ENCODE measurements around the gene MMP14. TPM values are rescaled to one million over a fixed set of nuclear protein-coding genes. Genes with fewer than 3 reads are reported as not detected.
"Not testable (repeated sequence)": the region's sequence is repeated elsewhere in the genome, so short reads cannot be mapped to it uniquely, and the experiment has no call there.

Gene MMP14
- 187 TPM for total RNA-seq

- Histone ChIP-seq H3K27ac (peak within 1 kb of the TSS; percentile 96), H3K4me1 (peaks cover 43% of the 10 kb centered on the region), H3K4me3 (peak within 1 kb of the TSS; percentile 77 to 96), H3K27me3 (no peaks in the 10 kb centered on the region), H3K9me3 (no peaks in the 10 kb centered on the region), H3K36me3 (peaks cover 0 to 17% of the 10 kb centered on the region in 2 donors)
- no peak for DNase-seq (ENCODE audit: extremely low spot score in 2 of 2)
- intact Hi-C loops (cut with DNase I): loop anchor here (1.0 kb wide), 1 partner anchor 12 kb away; no protein-coding TSS in a partner anchor
- TF ChIP-seq, protein P1, sequence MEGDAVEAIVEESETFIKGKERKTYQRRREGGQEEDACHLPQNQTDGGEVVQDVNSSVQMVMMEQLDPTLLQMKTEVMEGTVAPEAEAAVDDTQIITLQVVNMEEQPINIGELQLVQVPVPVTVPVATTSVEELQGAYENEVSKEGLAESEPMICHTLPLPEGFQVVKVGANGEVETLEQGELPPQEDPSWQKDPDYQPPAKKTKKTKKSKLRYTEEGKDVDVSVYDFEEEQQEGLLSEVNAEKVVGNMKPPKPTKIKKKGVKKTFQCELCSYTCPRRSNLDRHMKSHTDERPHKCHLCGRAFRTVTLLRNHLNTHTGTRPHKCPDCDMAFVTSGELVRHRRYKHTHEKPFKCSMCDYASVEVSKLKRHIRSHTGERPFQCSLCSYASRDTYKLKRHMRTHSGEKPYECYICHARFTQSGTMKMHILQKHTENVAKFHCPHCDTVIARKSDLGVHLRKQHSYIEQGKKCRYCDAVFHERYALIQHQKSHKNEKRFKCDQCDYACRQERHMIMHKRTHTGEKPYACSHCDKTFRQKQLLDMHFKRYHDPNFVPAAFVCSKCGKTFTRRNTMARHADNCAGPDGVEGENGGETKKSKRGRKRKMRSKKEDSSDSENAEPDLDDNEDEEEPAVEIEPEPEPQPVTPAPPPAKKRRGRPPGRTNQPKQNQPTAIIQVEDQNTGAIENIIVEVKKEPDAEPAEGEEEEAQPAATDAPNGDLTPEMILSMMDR (IDR thresholded peaks at IDR 0.05): peak; percentile 4 to 52 (median 28)
- TF ChIP-seq POLR2A (IDR thresholded peaks at IDR 0.05): peak in 1 of 2 donors; percentile 90
- TF ChIP-seq POLR2AphosphoS5 (IDR thresholded peaks at IDR 0.05; ENCODE audit: insufficient read depth in 1 of 2, low read depth in 1 of 2): peak; percentile 84 to 85
Observed at GRCh38 chr14:22836301-22837113, at the start of gene MMP14. MMP14 (plus strand) TSS chr14:22836585; CDS start chr14:22836818, 233 bp downstream.

DNA sequence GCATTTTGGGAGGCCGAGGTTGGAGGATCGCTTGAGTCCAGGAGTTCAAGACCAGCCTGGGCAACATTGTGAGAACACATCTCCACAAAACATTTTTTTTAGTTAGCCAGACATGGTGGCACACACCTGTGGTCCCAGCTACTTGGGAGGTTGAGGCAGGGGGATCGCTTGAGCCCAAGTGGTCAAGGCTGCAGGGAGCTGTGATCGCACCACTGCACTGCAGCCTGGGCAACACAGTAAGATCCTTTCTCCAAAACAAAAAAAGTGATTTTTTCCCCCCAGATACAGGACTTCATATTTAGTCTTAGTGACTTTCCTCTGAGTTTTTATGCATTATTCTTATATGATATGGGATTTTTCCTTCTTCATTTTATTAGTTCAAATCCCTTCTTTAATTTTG is 49.7 kb upstream of the MMP14 start:
- TF ChIP-seq, protein P1 (IDR thresholded peaks at IDR 0.05): no peak
- TF ChIP-seq POLR2A (IDR thresholded peaks at IDR 0.05) (no peak), POLR2AphosphoS5 (IDR thresholded peaks at IDR 0.05; ENCODE audit: insufficient read depth in 1 of 2, low read depth in 1 of 2) (no peak)
- Histone ChIP-seq H3K27ac (no peak overlapping the region), H3K9me3 (no peaks in the 10 kb centered on the region), H3K4me1 (no peaks in the 10 kb centered on the region), H3K36me3 (no peaks in the 10 kb centered on the region), H3K4me3 (no peak overlapping the region), H3K27me3 (no peaks in the 10 kb centered on the region)
- no peak for DNase-seq (ENCODE audit: extremely low spot score in 2 of 2)
- intact Hi-C loops (cut with DNase I): no loop called here

DNA sequence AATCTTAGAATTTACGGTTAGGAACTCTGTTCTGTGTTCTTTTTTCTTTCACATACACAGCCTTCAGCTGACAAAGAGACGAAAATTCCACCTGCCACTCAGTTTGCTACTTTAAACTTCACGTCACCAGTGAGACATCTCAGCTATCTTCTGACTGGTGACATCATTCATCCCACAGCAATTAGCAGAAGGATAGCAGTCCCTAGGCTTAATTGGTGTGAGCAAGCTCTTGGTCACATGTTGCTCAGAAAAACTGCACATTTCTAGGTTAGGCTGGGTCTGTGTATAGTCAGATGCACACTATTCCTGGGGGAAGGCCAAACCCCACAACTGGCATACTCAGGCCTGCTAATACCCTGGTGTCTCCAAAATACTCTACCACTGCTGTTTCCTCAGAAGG is 45.1 kb upstream of the MMP14 start:
- intact Hi-C loops (cut with DNase I): no loop called here
- DNase-seq (ENCODE audit: extremely low spot score in 2 of 2): no peak
- Histone ChIP-seq H3K4me1 (no peaks in the 10 kb centered on the region), H3K36me3 (no peaks in the 10 kb centered on the region), H3K27ac (no peak overlapping the region), H3K9me3 (no peaks in the 10 kb centered on the region), H3K27me3 (no peaks in the 10 kb centered on the region), H3K4me3 (no peak overlapping the region)
- TF ChIP-seq POLR2A (IDR thresholded peaks at IDR 0.05): no peak
- TF ChIP-seq, protein P1 (IDR thresholded peaks at IDR 0.05): no peak
- no peak for TF ChIP-seq POLR2AphosphoS5 (IDR thresholded peaks at IDR 0.05; ENCODE audit: insufficient read depth in 1 of 2, low read depth in 1 of 2)

DNA sequence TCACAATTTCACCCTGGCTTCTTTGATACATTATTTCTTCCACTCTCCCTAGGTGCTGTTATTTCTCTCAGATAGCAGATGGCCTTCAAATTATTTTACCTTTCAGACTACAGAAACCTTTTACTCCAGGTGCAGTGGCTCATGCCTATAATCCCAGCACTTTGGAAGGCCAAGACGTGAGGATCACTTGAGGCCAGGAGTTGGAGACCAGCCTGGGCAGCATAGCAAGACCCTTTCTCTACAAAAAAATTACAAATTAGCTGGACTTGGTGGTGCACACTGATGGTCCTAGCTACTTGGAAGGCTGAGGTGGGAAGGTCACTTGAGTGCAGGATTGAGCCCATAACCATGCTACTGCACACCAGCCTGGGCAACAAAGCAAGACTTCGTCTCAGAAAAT is 44.2 kb upstream of the MMP14 start:
- DNase-seq (ENCODE audit: extremely low spot score in 2 of 2): no peak
- no peak overlapping the region for H3K27ac ChIP-seq
- H3K4me1 ChIP-seq: no peaks in the 10 kb centered on the region
- H3K4me3 ChIP-seq: no peak overlapping the region
- no peak for TF ChIP-seq POLR2A (IDR thresholded peaks at IDR 0.05)
- TF ChIP-seq, protein P1 (IDR thresholded peaks at IDR 0.05): no peak
- TF ChIP-seq POLR2AphosphoS5 (IDR thresholded peaks at IDR 0.05; ENCODE audit: insufficient read depth in 1 of 2, low read depth in 1 of 2): no peak
- intact Hi-C loops (cut with DNase I): no loop called here
- H3K36me3 ChIP-seq: no peaks in the 10 kb centered on the region
- no peaks in the 10 kb centered on the region for H3K9me3 ChIP-seq
- no peaks in the 10 kb centered on the region for H3K27me3 ChIP-seq

GRCh38 chr14:22793550-22793949 is 42.8 kb upstream of the MMP14 start:
- H3K9me3 ChIP-seq; intact Hi-C loops (cut with DNase I); H3K27me3 ChIP-seq; DNase-seq (ENCODE audit: extremely low spot score in 2 of 2); H3K4me1 ChIP-seq; H3K4me3 ChIP-seq; H3K27ac ChIP-seq; H3K36me3 ChIP-seq: not testable (repeated sequence)

All from vagina (tissue), 2 donors.